HepG2 (cell line): Measurements from ENCODE around the gene NAT10. TPM values are rescaled to one million over a fixed set of nuclear protein-coding genes. Genes with fewer than 3 reads are reported as not detected.
A peak's percentile ranks its signal among the peaks of the same experiment; 100 is the strongest.

Source experiments
- ASH2L ChIP-seq: fragments of 300-600, 200-600 bp; sonication (generic); IDR thresholded peaks from 2 replicates; pipeline ENCODE4 v1.7.0; 2017; ENCODE audit warnings: low read depth, mild to moderate bottlenecking, moderate library complexity, mixed read lengths, low read length; ENCODE audit not compliant: insufficient read length
- E2F1 ChIP-seq: sonication (generic); formaldehyde crosslinking; IDR thresholded peaks from 2 replicates; pipeline ENCODE4 v1.5.0; 2020; ENCODE audit warnings: missing genetic modification reagents
- E2F5 ChIP-seq: sonication (generic); formaldehyde crosslinking; conservative IDR thresholded peaks from 2 replicates; pipeline ENCODE4 v1.4.0; 2020; ENCODE audit warnings: missing genetic modification reagents
- ETV6 ChIP-seq: sonication (generic); formaldehyde crosslinking; conservative IDR thresholded peaks from 2 replicates; pipeline ENCODE4 v1.4.0; 2020; ENCODE audit warnings: missing genetic modification reagents
- HOXA9 ChIP-seq: sonication (generic); formaldehyde crosslinking; IDR thresholded peaks from 2 replicates; pipeline ENCODE4 v1.8.1; 2022; ENCODE audit warnings: missing genetic modification reagents, mild to moderate bottlenecking, moderate library complexity, borderline replicate concordance
- JDP2 ChIP-seq: sonication (generic); formaldehyde crosslinking; IDR thresholded peaks from 2 replicates; pipeline ENCODE4 v1.8.1; 2022; ENCODE audit warnings: missing genetic modification reagents, borderline replicate concordance
- NAIF1 ChIP-seq: sonication (generic); formaldehyde crosslinking; IDR thresholded peaks from 2 replicates; pipeline ENCODE4 v1.5.0; 2020; ENCODE audit warnings: mild to moderate bottlenecking, missing genetic modification reagents, borderline replicate concordance
- NCOA1 ChIP-seq: sonication (generic); formaldehyde crosslinking; IDR thresholded peaks from 2 replicates; pipeline ENCODE4 v1.9.0; 2021; ENCODE audit warnings: missing genetic modification reagents
- PLRG1 ChIP-seq: fragments of 450-650 bp; conservative IDR thresholded peaks from 2 replicates; pipeline ENCODE4 v1.6.1; 2016
- ZFP36L2 ChIP-seq: sonication (generic); formaldehyde crosslinking; IDR thresholded peaks from 2 replicates; pipeline ENCODE4 v1.4.0; 2020; ENCODE audit warnings: missing genetic modification reagents
- ZFP37 ChIP-seq: sonication (generic); formaldehyde crosslinking; IDR thresholded peaks from 2 replicates; pipeline ENCODE4 v1.4.0; 2020; ENCODE audit warnings: missing genetic modification reagents, borderline replicate concordance
- ZNF18 ChIP-seq: sonication (generic); formaldehyde crosslinking; IDR thresholded peaks from 2 replicates; pipeline ENCODE4 v1.8.0; 2022; ENCODE audit warnings: mild to moderate bottlenecking, missing genetic modification reagents; ENCODE audit not compliant: insufficient replicate concordance
- ZNF24 ChIP-seq: fragments of 450-650 bp; IDR thresholded peaks from 2 replicates; pipeline ENCODE4 v1.6.1; 2017; ENCODE audit warnings: antibody characterized with exemption, mild to moderate bottlenecking
- ZNF281 ChIP-seq: sonication (generic); formaldehyde crosslinking; IDR thresholded peaks from 2 replicates; pipeline ENCODE4 v1.4.0; 2020; ENCODE audit warnings: missing genetic modification reagents, borderline replicate concordance
- ZNF30 ChIP-seq: sonication (generic); formaldehyde crosslinking; IDR thresholded peaks from 2 replicates; pipeline ENCODE4 v1.5.0; 2020; ENCODE audit warnings: mild to moderate bottlenecking, missing genetic modification reagents
- polyA plus RNA-seq, 8 experiments: library from polyadenylated mRNA; depleted of rRNA in 3 of 8; stranded (reverse) in 7 of 8; unstranded in 1 of 8; fragments of >200 nt; fragmentation: Illumina TruSeq in 4 of 8; extraction: Trizol in 4 of 8; gene quantifications; 2 replicates each; pipeline versions ENCODE4 v1.2.1 to v1.2.3, GENCODE V29; 2011 to 2016; ENCODE audit warnings: low read depth in 4 of 8, missing spikeins in 1 of 8, mixed read lengths in 1 of 8; ENCODE audit not compliant: insufficient read depth in 1 of 8
- total RNA-seq, 5 experiments: library from RNA; depleted of rRNA; stranded (reverse); fragments of >200 nt; fragmentation: Illumina TruSeq; extraction: Trizol; gene quantifications; 2 replicates each; pipeline ENCODE4 v1.2.3, GENCODE V29; 2016; ENCODE audit warnings: low read depth in 1 of 5
- TF ChIP-seq, protein P1 (sequence below): sonication (generic); formaldehyde crosslinking; IDR thresholded peaks from 2 replicates; pipeline ENCODE4 v1.4.0; 2020; ENCODE audit warnings: mild to moderate bottlenecking, missing genetic modification reagents
- TF ChIP-seq, protein P2 (sequence below): sonication (generic); formaldehyde crosslinking; IDR thresholded peaks from 2 replicates; pipeline ENCODE4; 2020; ENCODE audit warnings: missing genetic modification reagents, mild to moderate bottlenecking, borderline replicate concordance

The NAT10 gene
- total and polyA plus RNA-seq, 2 of the 13 experiments (the other 11 are each of a cell fraction or from before 2014, with no cell fraction given), result 33.9 to 51.9 TPM

- TF ChIP-seq JDP2 (CRISPR knock-in tag) (no peak; the same call in 1 of the 2 replicates), E2F1 (peak; percentile 56; the same call in 1 of the 2 replicates), ETV6 (CRISPR knock-in tag) (0 out of 2 replicates have a peak, but pooled peaks have one; percentile 16), NAIF1 (CRISPR knock-in tag) (peak; percentile 56; the same call in 1 of the 2 replicates), ZNF18 (CRISPR knock-in tag) (no peak), ZNF24 (0 out of 2 replicates have a peak, but pooled peaks have one; percentile 32), ZNF30 (no peak), ZFP37 (0 out of 2 replicates have a peak, but pooled peaks have one; percentile 49), HOXA9 (CRISPR knock-in tag) (no peak; the same call in 1 of the 2 replicates), ASH2L (peak; percentile 89), ZNF281 (CRISPR knock-in tag) (peak; percentile 31; the same call in 1 of the 2 replicates), PLRG1 (no peak), NCOA1 (CRISPR knock-in tag) (peak; percentile 69; the same call in 1 of the 2 replicates), ZFP36L2 (0 out of 2 replicates have a peak, but pooled peaks have one; percentile 29), E2F5 (CRISPR knock-in tag) (0 out of 2 replicates have a peak, but pooled peaks have one; percentile 19)
- TF ChIP-seq, protein P1, sequence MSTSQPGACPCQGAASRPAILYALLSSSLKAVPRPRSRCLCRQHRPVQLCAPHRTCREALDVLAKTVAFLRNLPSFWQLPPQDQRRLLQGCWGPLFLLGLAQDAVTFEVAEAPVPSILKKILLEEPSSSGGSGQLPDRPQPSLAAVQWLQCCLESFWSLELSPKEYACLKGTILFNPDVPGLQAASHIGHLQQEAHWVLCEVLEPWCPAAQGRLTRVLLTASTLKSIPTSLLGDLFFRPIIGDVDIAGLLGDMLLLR (CRISPR knock-in tag), result peak; percentile 94; the same call in 1 of the 2 replicates
- TF ChIP-seq, protein P2, sequence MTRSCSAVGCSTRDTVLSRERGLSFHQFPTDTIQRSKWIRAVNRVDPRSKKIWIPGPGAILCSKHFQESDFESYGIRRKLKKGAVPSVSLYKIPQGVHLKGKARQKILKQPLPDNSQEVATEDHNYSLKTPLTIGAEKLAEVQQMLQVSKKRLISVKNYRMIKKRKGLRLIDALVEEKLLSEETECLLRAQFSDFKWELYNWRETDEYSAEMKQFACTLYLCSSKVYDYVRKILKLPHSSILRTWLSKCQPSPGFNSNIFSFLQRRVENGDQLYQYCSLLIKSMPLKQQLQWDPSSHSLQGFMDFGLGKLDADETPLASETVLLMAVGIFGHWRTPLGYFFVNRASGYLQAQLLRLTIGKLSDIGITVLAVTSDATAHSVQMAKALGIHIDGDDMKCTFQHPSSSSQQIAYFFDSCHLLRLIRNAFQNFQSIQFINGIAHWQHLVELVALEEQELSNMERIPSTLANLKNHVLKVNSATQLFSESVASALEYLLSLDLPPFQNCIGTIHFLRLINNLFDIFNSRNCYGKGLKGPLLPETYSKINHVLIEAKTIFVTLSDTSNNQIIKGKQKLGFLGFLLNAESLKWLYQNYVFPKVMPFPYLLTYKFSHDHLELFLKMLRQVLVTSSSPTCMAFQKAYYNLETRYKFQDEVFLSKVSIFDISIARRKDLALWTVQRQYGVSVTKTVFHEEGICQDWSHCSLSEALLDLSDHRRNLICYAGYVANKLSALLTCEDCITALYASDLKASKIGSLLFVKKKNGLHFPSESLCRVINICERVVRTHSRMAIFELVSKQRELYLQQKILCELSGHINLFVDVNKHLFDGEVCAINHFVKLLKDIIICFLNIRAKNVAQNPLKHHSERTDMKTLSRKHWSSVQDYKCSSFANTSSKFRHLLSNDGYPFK, result peak; percentile 92; the same call in 1 of the 2 replicates
Observed at GRCh38 chr11:34105079-34105956, at the start of gene NAT10 (continued).
